T follicular helper cell (primary cell): ENCODE results near the gene RCAN2.
"Not testable (repeated sequence)": the region's sequence is repeated elsewhere in the genome, so short reads cannot be mapped to it uniquely, and the experiment has no call there.

ENCODE experiments used
- DNase-seq: peaks from one replicate; pipeline ENCODE4 v3.0.0-alpha.2; 2020; ENCODE audit warnings: low read depth

RCAN2 gene

DNA sequence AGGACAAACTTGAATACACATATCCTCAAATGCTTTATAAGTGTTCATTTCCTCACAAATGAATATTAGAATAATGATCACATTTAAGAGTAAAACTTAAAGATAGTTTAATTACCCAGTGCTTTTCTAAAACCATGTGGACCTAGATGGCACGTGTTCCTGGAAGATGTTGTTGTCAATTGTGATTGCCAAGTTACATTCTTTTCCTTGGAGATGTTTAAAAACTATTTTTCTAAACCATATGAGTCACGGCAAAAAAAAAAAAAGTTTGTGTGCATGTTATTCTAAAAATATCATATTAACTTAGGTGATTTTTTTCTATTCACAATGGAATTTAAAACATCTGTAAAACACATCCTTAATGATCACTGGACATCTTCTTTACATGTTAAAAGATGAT lies 51.1 kb downstream of the RCAN2 start:
- DNase-seq, result no peak

DNA sequence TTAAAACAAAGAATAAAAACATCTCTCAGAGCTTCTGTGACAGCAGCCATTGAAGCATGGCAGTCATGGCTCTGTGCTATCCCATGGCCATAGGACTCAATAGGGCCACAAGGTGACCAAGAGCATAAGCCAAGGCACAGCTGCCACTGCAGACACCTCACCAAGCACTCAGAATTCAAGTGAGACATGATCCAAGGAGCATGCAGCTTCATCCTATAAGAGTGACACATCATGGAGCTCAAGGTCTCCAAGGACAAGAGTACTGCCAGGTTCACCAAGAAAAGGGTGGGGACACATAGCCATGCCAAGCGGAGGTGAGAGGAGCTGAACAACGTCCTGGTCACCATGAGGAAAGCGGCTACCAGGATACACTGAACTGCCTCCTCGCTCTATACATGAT lies 53.0 kb downstream of the RCAN2 start:
- DNase-seq, result no peak

GRCh38 chr6:46437671-46438221 lies 53.5 kb downstream of the RCAN2 start:
- no peak for DNase-seq

GRCh38 chr6:46422619-46423018 lies 68.6 kb downstream of the RCAN2 start:
- DNase-seq, result no peak

DNA sequence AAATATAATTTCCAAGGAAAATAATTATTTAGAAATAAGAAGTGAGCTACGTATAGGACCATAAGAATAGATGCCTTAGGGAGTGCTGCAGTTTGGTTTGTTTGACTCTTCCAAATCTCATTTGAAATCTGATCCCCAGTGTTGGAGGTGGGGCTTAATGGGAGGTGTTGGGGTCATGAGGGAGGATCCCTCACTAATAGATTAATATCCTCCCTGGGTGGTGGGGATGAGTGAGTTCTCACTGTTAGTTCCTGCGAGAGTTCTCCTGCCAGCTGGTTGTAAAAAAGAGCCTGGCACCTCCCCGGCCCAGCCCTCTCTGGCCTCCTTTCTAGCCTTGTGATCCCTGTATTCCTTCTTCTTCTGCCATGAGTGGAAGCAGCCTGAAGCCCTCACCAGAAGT lies 69.3 kb downstream of the RCAN2 start:
- DNase-seq, result no peak

- no peak for DNase-seq
These were observed 70.2 kb downstream of the RCAN2 start for GRCh38 chr6:46420921-46421638.

GRCh38 chr6:46419576-46420002 lies 71.7 kb downstream of the RCAN2 start:
- DNase-seq, result no peak

DNA sequence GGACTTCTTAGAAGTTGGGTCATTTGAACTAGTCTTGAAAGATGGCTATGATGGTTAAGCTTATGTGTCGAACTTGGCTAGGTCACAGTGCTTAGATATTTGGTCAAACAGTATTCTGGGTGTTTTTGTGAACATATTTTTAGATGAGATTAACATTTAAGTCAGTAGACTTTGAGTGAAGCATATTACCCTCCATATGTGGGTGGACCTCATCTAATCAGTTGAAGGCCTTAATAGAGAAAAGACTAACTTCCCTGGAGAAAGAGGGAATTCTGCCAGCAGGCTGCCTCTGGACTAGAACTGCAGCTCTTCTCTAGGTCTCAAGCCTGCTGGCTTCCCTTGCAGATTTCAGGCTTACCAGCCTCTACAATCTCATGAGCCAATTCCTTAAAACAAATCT lies 76.9 kb downstream of the RCAN2 start:
- DNase-seq, result no peak

- DNase-seq, result no peak
These were observed 78.6 kb downstream of the RCAN2 start for GRCh38 chr6:46412662-46413061.

- DNase-seq, result no peak
These were observed 79.6 kb downstream of the RCAN2 start for GRCh38 chr6:46411456-46412197.

DNA sequence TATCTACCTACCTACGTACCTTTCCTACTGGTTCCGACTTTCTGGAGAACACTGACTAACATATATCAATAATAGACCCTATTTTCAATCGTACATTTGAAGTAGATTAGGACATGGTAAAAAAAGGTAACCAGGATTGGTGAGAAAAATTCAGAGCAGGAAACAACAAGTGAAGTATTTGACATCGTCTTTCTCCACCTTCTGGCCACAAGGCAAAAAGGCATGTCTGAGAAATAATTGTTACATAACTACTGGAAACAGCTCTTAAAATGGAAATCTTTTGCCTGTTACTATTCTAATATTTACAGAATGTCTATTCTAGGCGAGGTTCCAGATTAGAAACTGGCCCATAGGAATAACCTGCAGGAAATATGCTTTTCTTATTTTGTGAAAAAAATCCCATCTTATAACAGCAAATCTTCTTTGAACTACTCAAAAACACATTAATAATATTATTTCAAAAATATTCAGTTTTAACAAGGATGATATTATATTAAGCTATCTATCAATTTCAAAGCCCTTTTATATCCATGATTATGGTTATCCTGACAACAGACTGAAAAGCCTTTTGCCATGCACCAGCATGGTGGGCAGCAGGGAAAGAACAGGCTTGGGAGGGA lies 80.8 kb downstream of the RCAN2 start:
- no peak for DNase-seq

DNA sequence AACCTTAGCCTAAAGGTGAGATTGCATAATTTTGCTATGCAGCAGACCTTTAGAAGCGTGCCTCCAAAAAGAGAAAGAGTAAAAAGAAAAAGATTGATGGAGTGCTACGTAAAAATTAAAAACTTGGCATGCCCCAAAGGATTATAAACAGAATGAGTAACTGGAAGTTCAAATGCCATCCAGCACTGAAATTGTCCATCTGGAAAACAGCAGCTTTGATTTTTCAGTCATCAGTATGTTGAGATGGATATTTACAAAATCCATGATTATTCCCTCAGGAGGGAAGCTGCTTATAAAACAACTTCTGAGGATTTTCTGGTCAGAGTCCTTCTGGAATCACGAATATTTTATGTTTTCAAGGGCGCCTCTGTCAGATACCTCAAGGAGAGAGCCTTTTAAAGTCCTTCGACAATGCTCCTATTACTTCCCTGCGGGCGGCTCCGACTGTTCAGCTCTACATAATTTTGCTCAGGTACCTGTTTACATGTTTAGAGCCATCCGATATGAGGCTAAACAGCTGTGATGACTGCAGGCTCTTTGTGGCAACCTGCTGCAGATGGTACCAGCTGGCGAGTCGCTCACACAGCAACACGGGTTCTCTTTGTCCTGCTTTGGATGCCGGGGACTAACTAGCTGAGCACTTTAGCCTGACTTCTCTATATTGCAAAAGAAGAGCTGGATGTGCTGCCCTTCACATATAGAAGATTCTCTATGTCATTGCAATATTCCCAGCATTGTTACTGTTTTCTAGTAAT lies 83.3 kb downstream of the RCAN2 start:
- DNase-seq, result no peak

DNA sequence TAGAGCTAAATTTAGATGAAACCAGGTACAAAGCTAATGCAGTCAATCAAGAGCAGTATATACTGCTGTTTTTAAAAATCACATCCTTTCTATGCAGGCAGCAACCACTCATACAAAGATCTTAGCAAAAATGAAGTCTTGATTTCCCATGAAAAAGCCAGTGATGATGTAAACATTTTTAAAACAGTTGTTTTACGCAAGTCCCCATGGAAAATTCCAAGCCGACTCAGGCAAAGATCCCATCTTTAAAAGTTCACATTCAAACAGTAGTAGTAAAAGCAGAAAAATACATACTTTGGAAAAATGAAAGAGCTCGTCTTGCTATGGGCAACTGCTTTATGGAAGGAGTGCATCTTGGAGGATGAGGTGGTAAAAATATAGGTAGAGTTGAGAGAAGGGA lies 84.0 kb downstream of the RCAN2 start:
- no peak for DNase-seq

DNA sequence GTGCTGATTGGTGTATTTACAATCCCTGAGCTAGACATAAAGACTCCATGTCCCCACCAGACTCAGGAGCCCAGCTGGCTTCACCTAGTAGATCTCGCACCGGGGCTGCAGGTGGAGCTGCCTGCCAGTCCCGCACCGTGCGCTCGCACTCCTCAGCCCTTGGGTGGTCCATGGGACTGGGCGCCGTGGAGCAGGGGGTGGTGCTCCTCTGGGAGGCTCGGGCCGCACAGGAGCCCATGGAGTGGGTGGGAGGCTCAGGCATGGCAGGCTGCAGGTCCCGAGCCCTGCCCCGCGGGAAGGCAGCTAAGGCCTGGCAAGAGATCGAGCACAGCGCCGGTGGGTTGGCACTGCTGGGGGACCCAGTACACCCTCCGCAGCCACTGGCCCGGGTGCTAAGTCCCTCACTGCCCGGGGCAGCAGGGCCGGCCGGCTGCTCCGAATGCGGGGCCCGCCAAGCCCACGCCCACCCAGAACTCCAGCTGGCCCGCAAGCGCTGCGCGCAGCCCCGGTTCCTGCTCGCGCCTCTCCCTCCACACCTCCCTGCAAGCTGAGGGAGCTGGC lies 85.5 kb downstream of the RCAN2 start:
- not testable (repeated sequence) for DNase-seq

- DNase-seq, result no peak
These were observed 90.4 kb downstream of the RCAN2 start for GRCh38 chr6:46400898-46401297.

DNA sequence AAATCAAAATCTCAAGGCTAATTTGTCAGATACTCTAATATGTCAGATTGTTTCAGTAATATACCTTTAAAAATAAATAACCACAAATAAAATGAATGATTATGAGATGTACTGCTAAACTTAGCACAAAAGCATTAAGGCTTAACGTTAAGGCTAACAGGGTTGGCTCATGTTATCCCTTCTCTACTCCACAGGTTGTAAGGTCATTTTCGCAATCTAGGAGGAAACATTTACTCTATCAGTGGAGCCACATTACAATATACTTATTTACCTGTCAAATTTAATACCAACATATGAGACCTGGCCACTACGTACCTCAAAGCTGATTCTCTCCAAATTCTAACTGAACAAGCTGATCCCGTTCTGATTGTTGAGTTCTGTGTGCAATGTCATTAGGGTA lies 95.7 kb downstream of the RCAN2 start:
- no peak for DNase-seq

DNA sequence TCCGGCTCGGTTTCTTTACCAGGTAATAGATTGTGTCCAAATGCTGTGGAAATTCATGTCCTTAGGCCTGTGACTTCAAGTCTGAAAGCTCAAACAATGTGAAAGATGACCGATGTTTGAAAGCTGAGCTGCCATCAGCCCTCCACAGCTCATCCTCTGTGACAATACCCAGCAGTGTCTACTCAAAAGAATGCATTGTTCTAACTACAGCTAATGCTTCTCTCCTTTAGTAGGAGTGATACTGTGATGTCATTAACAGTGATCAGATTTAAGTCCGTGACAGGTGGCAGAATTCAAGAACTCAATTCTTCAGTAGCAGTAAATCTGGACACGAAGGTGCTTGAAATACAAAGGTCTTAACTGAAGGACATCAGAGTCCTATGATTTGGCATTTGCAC lies 97.3 kb downstream of the RCAN2 start:
- DNase-seq, result no peak

GRCh38 chr6:46393161-46393939 lies 97.9 kb downstream of the RCAN2 start:
- no peak for DNase-seq

- no peak for DNase-seq
These were observed 99.0 kb downstream of the RCAN2 start for GRCh38 chr6:46392294-46392693.

DNA sequence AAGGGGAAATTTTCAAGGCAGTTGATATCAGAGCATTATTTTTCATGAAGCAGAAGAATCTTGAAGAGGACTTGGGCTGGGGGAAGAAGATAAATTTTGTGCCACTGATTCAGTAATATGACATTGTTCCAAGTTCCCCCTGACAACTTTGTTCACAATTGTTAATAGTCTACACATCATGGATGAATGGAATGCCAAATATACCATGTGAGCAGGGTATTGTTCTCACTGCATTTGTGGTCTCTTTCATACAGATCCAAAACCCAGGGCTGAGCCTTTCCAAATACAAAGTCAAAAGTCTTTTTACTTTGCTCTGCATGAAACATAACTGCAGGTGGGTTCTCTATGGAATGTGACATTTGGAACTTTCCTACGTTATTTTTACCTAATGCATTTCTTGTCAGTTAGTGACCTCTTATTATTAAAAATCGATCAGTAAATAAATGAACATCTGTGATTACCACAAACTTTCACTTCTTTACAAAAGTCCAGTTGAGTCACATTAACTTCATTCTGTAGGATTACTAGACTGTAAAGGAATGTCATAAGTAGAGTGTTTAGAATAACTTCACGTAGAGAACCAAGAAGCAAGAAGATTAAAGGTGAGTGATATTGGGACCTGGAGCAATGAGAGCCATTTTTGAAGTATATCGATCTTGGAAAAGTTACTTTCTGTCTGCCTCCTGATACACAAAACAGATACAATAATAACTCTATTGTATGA lies 100.9 kb downstream of the RCAN2 start:
- no peak for DNase-seq
